ENCODE measurements around the gene IMP4. TPM values are rescaled to one million over a fixed set of nuclear protein-coding genes. Genes with fewer than 3 reads are reported as not detected.

The IMP4 gene
- polyA plus RNA-seq, 1 donor = 33.0 TPM

Other genes starting within 250 kb of the IMP4 start
- gene POTEF, start 213.7 kb upstream of the IMP4 start, polyA plus RNA-seq (ENCODE audit: insufficient read length) = 0.13 TPM
- 14.4 TPM for gene CCDC74B, start 197.8 kb upstream of the IMP4 start, polyA plus RNA-seq (ENCODE audit: insufficient read length)
- gene SMPD4, start 161.3 kb upstream of the IMP4 start, polyA plus RNA-seq (ENCODE audit: insufficient read length) = 72.8 TPM
- gene MZT2B, start 160.6 kb upstream of the IMP4 start, polyA plus RNA-seq (ENCODE audit: insufficient read length) = 62.2 TPM
- 0.18 TPM for gene TUBA3E, start 144.5 kb upstream of the IMP4 start, polyA plus RNA-seq (ENCODE audit: insufficient read length)
- gene PTPN18, start 13.2 kb downstream of the IMP4 start, polyA plus RNA-seq (ENCODE audit: insufficient read length) = 41.1 TPM
- 0.08 TPM for gene POTEI, start 166.4 kb downstream of the IMP4 start, polyA plus RNA-seq (ENCODE audit: insufficient read length)
- gene CFC1B, start 178.3 kb downstream of the IMP4 start, polyA plus RNA-seq (ENCODE audit: insufficient read length) = not detected